Mesothelial cell of epicardium (in vitro differentiated cells): ENCODE measurements around the gene LTB4R. TPM values are rescaled to one million over a fixed set of nuclear protein-coding genes. Genes with fewer than 3 reads are reported as not detected.

Source experiments
- DNase-seq, 2 experiments: peaks; one replicate each; pipeline ENCODE4 v3.0.0; 2021; ENCODE audit warnings: low spot score in 2 of 2; ENCODE audit not compliant: unreplicated experiment in 2 of 2
- H3K27ac Mint-ChIP-seq: 2 replicates; pipeline ENCODE4 v1.8.0; 2021; ENCODE audit warnings: mixed read lengths
- H3K27me3 Mint-ChIP-seq: 2 replicates; pipeline ENCODE4 v1.8.0; 2021; ENCODE audit warnings: low read depth, mixed read lengths
- H3K36me3 Mint-ChIP-seq: 2 replicates; pipeline ENCODE4 v1.8.0; 2021; ENCODE audit warnings: mixed read lengths
- H3K4me1 Mint-ChIP-seq: 2 replicates; pipeline ENCODE4 v1.8.0; 2021; ENCODE audit warnings: mixed read lengths
- H3K4me3 Mint-ChIP-seq: 2 replicates; pipeline ENCODE4 v1.8.0; 2021; ENCODE audit warnings: mild to moderate bottlenecking, moderate library complexity, mixed read lengths
- H3K9me3 Mint-ChIP-seq: 2 replicates; pipeline ENCODE4 v1.8.0; 2021; ENCODE audit warnings: mixed read lengths
- total RNA-seq: library from RNA; stranded (reverse); gene quantifications from 3 replicates; pipeline ENCODE4 v1.2.1, GENCODE V29; 2021
- TF ChIP-seq, protein P1 (sequence below): fragments of 200-600 bp; sonication (generic); IDR thresholded peaks from one replicate; pipeline ENCODE4 v1.5.0; 2021; ENCODE audit warnings: antibody characterized with exemption; ENCODE audit not compliant: unreplicated experiment

Gene LTB4R
- total RNA-seq, 1 donor from 2014 or later = 11.8 TPM

DNA sequence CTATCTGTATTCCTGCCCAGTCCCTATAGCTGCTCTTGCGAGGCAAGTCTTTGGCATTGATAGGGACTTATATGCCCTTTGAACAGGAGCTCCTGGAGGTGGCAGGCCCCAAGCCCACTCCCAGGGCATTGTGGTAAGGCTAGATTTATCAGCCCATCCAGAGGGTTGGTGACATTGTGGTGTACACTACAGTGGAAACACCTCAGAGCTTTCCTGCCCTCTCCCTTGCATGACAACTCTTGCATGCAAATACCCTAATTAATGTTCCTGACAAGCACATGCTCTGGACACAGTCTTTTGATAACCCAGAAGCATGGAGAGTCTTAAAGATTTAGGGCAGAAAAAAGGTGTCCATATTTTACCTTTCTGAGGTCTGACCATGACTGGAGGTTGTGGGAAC is 29.3 kb downstream of the LTB4R start:
- TF ChIP-seq, protein P1, sequence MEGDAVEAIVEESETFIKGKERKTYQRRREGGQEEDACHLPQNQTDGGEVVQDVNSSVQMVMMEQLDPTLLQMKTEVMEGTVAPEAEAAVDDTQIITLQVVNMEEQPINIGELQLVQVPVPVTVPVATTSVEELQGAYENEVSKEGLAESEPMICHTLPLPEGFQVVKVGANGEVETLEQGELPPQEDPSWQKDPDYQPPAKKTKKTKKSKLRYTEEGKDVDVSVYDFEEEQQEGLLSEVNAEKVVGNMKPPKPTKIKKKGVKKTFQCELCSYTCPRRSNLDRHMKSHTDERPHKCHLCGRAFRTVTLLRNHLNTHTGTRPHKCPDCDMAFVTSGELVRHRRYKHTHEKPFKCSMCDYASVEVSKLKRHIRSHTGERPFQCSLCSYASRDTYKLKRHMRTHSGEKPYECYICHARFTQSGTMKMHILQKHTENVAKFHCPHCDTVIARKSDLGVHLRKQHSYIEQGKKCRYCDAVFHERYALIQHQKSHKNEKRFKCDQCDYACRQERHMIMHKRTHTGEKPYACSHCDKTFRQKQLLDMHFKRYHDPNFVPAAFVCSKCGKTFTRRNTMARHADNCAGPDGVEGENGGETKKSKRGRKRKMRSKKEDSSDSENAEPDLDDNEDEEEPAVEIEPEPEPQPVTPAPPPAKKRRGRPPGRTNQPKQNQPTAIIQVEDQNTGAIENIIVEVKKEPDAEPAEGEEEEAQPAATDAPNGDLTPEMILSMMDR = no peak
- Mint-ChIP-seq H3K9me3 (no peaks in the 10 kb centered on the region), H3K36me3 (no peaks in the 10 kb centered on the region), H3K4me3 (no peak overlapping the region), H3K27ac (no peak overlapping the region), H3K27me3 (peaks cover 87% of the 10 kb centered on the region), H3K4me1 (peaks cover 4% of the 10 kb centered on the region)
- DNase-seq = no peak

DNA sequence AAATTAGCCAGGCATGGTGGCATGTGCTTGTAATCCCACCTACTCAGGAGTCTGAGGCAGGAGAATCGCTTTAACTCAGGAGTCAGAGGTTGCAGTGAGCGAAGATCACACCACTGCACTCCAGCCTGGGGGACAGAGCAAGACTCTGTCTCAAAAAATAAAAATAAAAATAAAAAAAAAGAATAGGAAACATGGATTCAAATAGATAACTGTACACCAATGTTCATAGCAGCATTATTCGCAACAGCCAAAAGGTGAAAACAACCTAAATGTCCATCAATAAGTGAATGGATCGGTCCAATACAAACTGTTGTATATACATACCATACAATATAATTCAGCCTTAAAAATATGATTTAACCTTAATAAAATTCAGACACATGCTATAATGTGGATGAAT is 31.6 kb downstream of the LTB4R start:
- Mint-ChIP-seq H3K9me3 (no peaks in the 10 kb centered on the region), H3K4me3 (no peak overlapping the region), H3K27me3 (peaks cover 80% of the 10 kb centered on the region), H3K27ac (no peak overlapping the region), H3K4me1 (peaks cover 4% of the 10 kb centered on the region), H3K36me3 (no peaks in the 10 kb centered on the region)
- TF ChIP-seq, protein P1 = no peak
- DNase-seq = no peak

DNA sequence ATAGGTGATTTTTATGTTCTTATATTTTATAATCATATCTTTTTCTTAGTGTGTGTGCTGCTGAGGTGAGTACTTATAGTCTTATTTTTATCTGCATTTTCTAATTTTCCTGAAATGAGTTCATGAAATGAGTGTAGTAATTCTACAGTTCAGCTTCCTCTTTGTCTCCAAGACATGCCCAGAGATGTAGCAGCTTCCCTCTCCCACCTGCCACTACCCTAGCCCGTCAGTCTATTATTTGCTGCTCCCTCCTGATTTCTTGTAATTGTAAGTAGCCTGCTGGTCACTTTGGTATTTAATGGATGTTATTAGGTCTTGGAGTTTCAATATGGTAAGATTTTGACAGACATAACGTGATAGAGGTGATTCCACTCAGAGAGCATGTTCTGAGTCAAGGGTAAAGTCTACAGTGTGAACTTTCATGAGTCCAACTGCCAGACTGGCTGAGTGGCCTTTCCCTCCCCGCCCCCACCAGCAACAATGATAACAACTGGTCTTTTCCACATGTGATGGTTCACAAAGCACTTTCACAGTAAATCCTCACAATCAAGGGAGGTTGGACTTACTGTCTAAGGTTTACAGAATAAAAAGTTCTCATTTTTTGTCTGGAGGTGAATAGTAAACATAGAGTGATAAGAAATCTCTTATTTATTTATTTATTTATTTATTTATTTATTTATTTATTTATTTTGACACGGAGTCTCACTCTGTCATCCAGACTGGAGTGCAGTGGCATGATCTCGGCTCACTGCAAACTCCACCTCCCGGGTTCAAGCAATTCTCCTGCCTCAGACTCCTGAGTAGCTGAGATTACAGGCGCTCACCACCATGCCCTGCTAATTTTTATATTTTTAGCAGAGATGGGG is 32.7 kb downstream of the LTB4R start:
- Mint-ChIP-seq H3K36me3 (no peaks in the 10 kb centered on the region), H3K4me1 (peaks cover 4% of the 10 kb centered on the region), H3K27ac (no peak overlapping the region), H3K4me3 (no peak overlapping the region), H3K27me3 (peaks cover 74% of the 10 kb centered on the region), H3K9me3 (no peaks in the 10 kb centered on the region)
- DNase-seq = no peak
- TF ChIP-seq, protein P1 = no peak

DNA sequence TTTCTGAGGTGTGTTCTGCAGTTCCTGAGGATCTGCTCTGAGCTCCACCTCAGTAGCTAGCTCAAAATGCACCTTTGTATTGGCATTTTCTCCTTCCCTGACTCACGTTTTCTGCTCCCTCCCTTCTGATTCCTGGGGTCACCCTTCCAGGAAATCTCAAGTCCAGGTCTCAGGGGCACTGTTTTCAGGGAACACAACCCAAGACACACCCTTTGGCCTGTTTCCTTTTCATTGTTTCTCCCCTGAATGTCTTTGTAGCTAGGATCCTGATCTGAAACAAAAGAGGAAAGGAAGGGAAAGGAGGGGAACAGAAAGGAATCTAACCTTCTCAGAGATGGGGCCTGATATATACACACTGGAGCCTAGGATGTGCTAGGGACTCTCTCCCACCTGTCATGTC is 35.8 kb downstream of the LTB4R start:
- Mint-ChIP-seq H3K27ac (no peak overlapping the region), H3K9me3 (no peaks in the 10 kb centered on the region), H3K27me3 (peaks cover 78% of the 10 kb centered on the region), H3K4me1 (no peaks in the 10 kb centered on the region), H3K36me3 (no peaks in the 10 kb centered on the region), H3K4me3 (no peak overlapping the region)
- DNase-seq = no peak
- TF ChIP-seq, protein P1 = no peak

DNA sequence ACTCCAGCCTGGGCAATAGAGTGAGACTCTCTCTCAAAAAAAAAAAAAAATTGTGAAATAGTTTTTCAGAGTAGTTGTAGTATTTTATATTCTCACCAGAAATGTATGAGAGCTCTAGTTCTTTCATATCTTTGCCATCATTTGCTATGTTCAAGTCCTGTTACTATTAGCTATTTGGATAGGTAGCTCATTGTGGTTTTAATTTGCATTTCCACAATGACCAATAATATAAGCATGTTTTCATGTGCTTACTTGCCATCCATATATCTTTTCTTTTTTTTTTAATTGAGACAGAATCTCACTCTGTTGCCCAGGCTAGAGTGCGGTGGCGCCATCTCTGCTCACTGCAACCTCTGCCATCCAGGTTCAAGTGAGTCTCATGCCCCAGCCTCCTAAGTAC is 36.9 kb downstream of the LTB4R start:
- no peak overlapping the region for H3K27ac Mint-ChIP-seq
- H3K4me1 Mint-ChIP-seq = peaks cover 4% of the 10 kb centered on the region
- TF ChIP-seq, protein P1 = no peak
- no peak overlapping the region for H3K4me3 Mint-ChIP-seq
- H3K36me3 Mint-ChIP-seq = no peaks in the 10 kb centered on the region
- no peaks in the 10 kb centered on the region for H3K9me3 Mint-ChIP-seq
- peaks cover 77% of the 10 kb centered on the region for H3K27me3 Mint-ChIP-seq
- DNase-seq = no peak
